HepG2 (cell line): ENCODE measurements around the gene LY6G5B. TPM values are rescaled to one million over a fixed set of nuclear protein-coding genes. Genes with fewer than 3 reads are reported as not detected.

Source experiments
- CHD2 ChIP-seq: IDR thresholded peaks from 2 replicates; pipeline ENCODE4 v1.6.1; 2011; ENCODE audit warnings: low read depth, low read length, improper control_type of control experiment
- DR1 ChIP-seq: sonication (generic); formaldehyde crosslinking; IDR thresholded peaks from 2 replicates; pipeline ENCODE4 v1.8.0; 2021; ENCODE audit warnings: mild to moderate bottlenecking, missing genetic modification reagents, inconsistent platforms
- GATAD2A ChIP-seq: IDR thresholded peaks from 2 replicates; pipeline ENCODE4 v1.6.1; 2016
- KMT2A ChIP-seq: sonication (generic); formaldehyde crosslinking; IDR thresholded peaks from 2 replicates; pipeline ENCODE4 v1.4.0; 2020; ENCODE audit warnings: missing genetic modification reagents
- MED1 ChIP-seq: sonication (generic); formaldehyde crosslinking; IDR thresholded peaks from 2 replicates; pipeline ENCODE4 v1.4.0; 2020; ENCODE audit warnings: missing genetic modification reagents
- NFATC3 ChIP-seq: sonication (generic); formaldehyde crosslinking; IDR thresholded peaks from 2 replicates; pipeline ENCODE4 v1.5.1; 2020; ENCODE audit warnings: mild to moderate bottlenecking, missing genetic modification reagents
- NFE2L1 ChIP-seq: sonication (generic); formaldehyde crosslinking; IDR thresholded peaks from 2 replicates; pipeline ENCODE4 v1.4.0; 2020; ENCODE audit warnings: missing genetic modification reagents, mild to moderate bottlenecking, borderline replicate concordance
- PATZ1 ChIP-seq: sonication (generic); formaldehyde crosslinking; IDR thresholded peaks from 2 replicates; pipeline ENCODE4 v1.4.0; 2020; ENCODE audit warnings: missing genetic modification reagents
- POLR2AphosphoS5 ChIP-seq: IDR thresholded peaks from 2 replicates; pipeline ENCODE4 v1.6.1; 2012; ENCODE audit warnings: low read depth, low read length
- TRIM24 ChIP-seq: sonication (generic); formaldehyde crosslinking; IDR thresholded peaks from 2 replicates; pipeline ENCODE4 v1.8.0; 2022; ENCODE audit warnings: mild to moderate bottlenecking, missing genetic modification reagents
- YY1 ChIP-seq: IDR thresholded peaks from 2 replicates; pipeline ENCODE4 v1.6.1; 2011; ENCODE audit warnings: low read length, low read depth, moderate library complexity, mild to moderate bottlenecking; ENCODE audit not compliant: insufficient read depth, insufficient replicate concordance
- ZFP36L2 ChIP-seq: sonication (generic); formaldehyde crosslinking; IDR thresholded peaks from 2 replicates; pipeline ENCODE4 v1.4.0; 2020; ENCODE audit warnings: missing genetic modification reagents
- ZKSCAN1 ChIP-seq: fragments of 150-350 bp; IDR thresholded peaks from 2 replicates; pipeline ENCODE4 v1.6.1; 2014; ENCODE audit warnings: low read length
- ZNF501 ChIP-seq: sonication (generic); formaldehyde crosslinking; IDR thresholded peaks from 2 replicates; pipeline ENCODE4 v1.5.1; 2020; ENCODE audit warnings: mild to moderate bottlenecking, moderate library complexity, missing genetic modification reagents
- ZNF513 ChIP-seq: sonication (generic); formaldehyde crosslinking; conservative IDR thresholded peaks from 2 replicates; pipeline ENCODE4 v1.5.0; 2020; ENCODE audit warnings: missing genetic modification reagents
- ZNF572 ChIP-seq: sonication (generic); formaldehyde crosslinking; IDR thresholded peaks from 2 replicates; pipeline ENCODE4 v1.5.1; 2020; ENCODE audit warnings: mild to moderate bottlenecking, missing genetic modification reagents
- ZNF577 ChIP-seq: sonication (generic); formaldehyde crosslinking; IDR thresholded peaks from 2 replicates; pipeline ENCODE4 v1.4.0; 2020; ENCODE audit warnings: mild to moderate bottlenecking, low read depth, missing genetic modification reagents, borderline replicate concordance
- ZNF609 ChIP-seq: sonication (generic); formaldehyde crosslinking; IDR thresholded peaks from 2 replicates; pipeline ENCODE4 v1.4.0; 2020; ENCODE audit warnings: mild to moderate bottlenecking, missing genetic modification reagents, borderline replicate concordance
- ZNF766 ChIP-seq: sonication (generic); formaldehyde crosslinking; IDR thresholded peaks from 2 replicates; pipeline ENCODE4 v1.5.0; 2020; ENCODE audit warnings: missing genetic modification reagents, borderline replicate concordance
- ZNF816 ChIP-seq: sonication (generic); formaldehyde crosslinking; IDR thresholded peaks from 2 replicates; pipeline ENCODE4 v1.8.0; 2022; ENCODE audit warnings: missing genetic modification reagents, mild to moderate bottlenecking, borderline replicate concordance
- ZSCAN29 ChIP-seq: sonication (generic); formaldehyde crosslinking; conservative IDR thresholded peaks from 2 replicates; pipeline ENCODE4 v1.4.0; 2020; ENCODE audit warnings: mild to moderate bottlenecking, missing genetic modification reagents
- polyA plus RNA-seq, 8 experiments: library from polyadenylated mRNA; depleted of rRNA in 3 of 8; stranded (reverse) in 7 of 8; unstranded in 1 of 8; fragments of >200 nt; fragmentation: Illumina TruSeq in 4 of 8; extraction: Trizol in 4 of 8; gene quantifications; 2 replicates each; pipeline versions ENCODE4 v1.2.1 to v1.2.3, GENCODE V29; 2011 to 2016; ENCODE audit warnings: low read depth in 4 of 8, missing spikeins in 1 of 8, mixed read lengths in 1 of 8; ENCODE audit not compliant: insufficient read depth in 1 of 8
- total RNA-seq, 5 experiments: library from RNA; depleted of rRNA; stranded (reverse); fragments of >200 nt; fragmentation: Illumina TruSeq; extraction: Trizol; gene quantifications; 2 replicates each; pipeline ENCODE4 v1.2.3, GENCODE V29; 2016; ENCODE audit warnings: low read depth in 1 of 5

Gene LY6G5B
- total and polyA plus RNA-seq, 2 of the 13 experiments (the other 11 are each of a cell fraction or from before 2014, with no cell fraction given) = 7.8 to 15.7 TPM

GRCh38 chr6:31665501-31666336, 4.1 kb upstream of the LY6G5B start, which contains the start of gene CSNK2B (continued):
- TF ChIP-seq PATZ1 (CRISPR knock-in tag) = peak; percentile 96
- TF ChIP-seq ZNF766 = peak; percentile 65; the same call in 1 of the 2 replicates
- TF ChIP-seq CHD2 = peak; percentile 12; the same call in 1 of the 2 replicates
- TF ChIP-seq ZNF577 (CRISPR knock-in tag) = no peak
- peak; percentile 72; the same call in 1 of the 2 replicates for TF ChIP-seq NFE2L1
- no peak for TF ChIP-seq ZFP36L2
- TF ChIP-seq POLR2AphosphoS5 = peak; percentile 80
- TF ChIP-seq DR1 (CRISPR knock-in tag) = peak; percentile 41; the same call in 1 of the 2 replicates
- TF ChIP-seq ZKSCAN1 = no peak
- TF ChIP-seq MED1 (CRISPR knock-in tag) = peak; percentile 73
- TF ChIP-seq NFATC3 (CRISPR knock-in tag) = peak; percentile 88
- TF ChIP-seq ZNF513 = no peak; the same call in 1 of the 2 replicates
- TF ChIP-seq ZNF572 = peak; percentile 80; the same call in 1 of the 2 replicates
- TF ChIP-seq ZSCAN29 (CRISPR knock-in tag) = peak; percentile 66; the same call in 1 of the 2 replicates
- peak; percentile 27; the same call in 1 of the 2 replicates for TF ChIP-seq GATAD2A (CRISPR knock-in tag)
- peak; percentile 64; the same call in 1 of the 2 replicates for TF ChIP-seq KMT2A (CRISPR knock-in tag)
- no peak; the same call in 1 of the 2 replicates for TF ChIP-seq ZNF501 (CRISPR knock-in tag)
- no peak for TF ChIP-seq TRIM24 (CRISPR knock-in tag)
- TF ChIP-seq ZNF609 (CRISPR knock-in tag) = 0 out of 2 replicates have a peak, but pooled peaks have one; percentile 8
- peak; percentile 84 for TF ChIP-seq YY1
- no peak for TF ChIP-seq ZNF816 (CRISPR knock-in tag)
